HG03064 (cell line): ENCODE measurements around the gene IL13.

ENCODE experiments used
- ATAC-seq: cut with Tn5 transposase; IDR thresholded peaks from one replicate; pipeline ENCODE4 v1.9.1; 2021; ENCODE audit warnings: low read depth; ENCODE audit not compliant: unreplicated experiment

The IL13 gene

DNA sequence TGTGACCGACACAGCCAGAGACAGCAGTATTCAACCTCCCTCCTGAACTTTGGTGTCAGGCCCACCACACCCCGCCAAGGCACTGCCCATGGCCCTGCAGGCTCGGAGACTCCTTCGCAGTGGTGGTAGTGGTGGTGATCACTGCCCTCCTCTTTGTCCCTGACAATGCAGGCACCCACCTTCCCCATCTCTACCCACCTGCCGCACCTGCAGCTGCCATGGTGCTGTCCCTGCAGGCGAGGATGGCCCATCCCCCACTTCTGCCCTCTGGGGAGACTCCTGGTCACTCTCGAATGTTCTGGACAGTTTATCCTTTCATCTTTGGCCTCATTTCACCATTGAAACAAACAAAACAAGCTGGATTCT lies 11.5 kb downstream of the IL13 start:
- ATAC-seq, result no peak

GRCh38 chr5:132669966-132670882 lies 12.3 kb downstream of the IL13 start:
- ATAC-seq, result no peak

DNA sequence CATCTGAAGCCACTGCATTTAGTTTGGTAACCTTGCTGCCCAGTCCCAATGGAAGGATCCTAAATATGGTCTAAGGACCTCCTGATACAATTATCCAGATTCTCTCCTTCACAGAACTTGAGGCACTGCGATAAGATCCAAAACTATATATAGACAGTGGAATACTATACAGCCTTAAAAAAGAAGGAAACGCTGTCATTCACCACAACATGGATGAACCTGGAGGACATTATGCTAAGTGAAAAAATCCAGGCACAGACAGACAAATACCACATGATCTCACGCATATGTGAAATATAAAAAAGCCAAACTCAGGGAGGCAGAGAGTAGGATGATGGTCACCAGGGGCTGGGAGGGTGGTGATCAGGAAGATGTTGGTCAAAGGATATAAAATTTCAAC lies 13.0 kb downstream of the IL13 start:
- no peak for ATAC-seq

DNA sequence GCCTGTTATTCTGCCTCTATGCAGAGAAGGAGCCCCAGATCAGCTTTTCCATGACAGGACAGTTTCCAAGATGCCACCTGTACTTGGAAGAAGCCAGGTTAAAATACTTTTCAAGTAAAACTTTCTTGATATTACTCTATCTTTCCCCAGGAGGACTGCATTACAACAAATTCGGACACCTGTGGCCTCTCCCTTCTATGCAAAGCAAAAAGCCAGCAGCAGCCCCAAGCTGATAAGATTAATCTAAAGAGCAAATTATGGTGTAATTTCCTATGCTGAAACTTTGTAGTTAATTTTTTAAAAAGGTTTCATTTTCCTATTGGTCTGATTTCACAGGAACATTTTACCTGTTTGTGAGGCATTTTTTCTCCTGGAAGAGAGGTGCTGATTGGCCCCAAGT lies 15.5 kb downstream of the IL13 start:
- no peak for ATAC-seq

DNA sequence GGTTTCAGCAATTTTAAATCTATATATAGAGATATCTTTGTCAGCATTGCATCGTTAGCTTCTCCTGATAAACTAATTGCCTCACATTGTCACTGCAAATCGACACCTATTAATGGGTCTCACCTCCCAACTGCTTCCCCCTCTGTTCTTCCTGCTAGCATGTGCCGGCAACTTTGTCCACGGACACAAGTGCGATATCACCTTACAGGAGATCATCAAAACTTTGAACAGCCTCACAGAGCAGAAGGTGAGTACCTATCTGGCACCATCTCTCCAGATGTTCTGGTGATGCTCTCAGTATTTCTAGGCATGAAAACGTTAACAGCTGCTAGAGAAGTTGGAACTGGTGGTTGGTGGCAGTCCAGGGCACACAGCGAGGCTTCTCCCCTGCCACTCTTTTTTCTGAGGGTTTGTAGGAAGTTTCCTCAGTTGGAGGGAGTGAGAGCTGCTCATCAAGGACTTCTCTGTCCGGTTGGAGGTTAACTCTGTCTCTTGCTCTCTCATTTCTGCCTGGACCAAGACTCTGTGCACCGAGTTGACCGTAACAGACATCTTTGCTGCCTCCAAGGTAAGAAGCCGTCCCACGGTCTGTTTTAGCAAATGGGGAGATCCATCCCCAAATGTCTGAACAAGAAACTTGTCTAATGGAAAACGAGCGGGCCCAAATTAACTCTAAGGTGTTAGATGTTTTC lies 16.1 kb downstream of the IL13 start, which contains the start of gene IL4:
IL4 (plus strand) TSS at position 51 of the 692 bp plus-strand sequence; CDS start at position 113, 62 bp downstream.
- no peak for ATAC-seq

DNA sequence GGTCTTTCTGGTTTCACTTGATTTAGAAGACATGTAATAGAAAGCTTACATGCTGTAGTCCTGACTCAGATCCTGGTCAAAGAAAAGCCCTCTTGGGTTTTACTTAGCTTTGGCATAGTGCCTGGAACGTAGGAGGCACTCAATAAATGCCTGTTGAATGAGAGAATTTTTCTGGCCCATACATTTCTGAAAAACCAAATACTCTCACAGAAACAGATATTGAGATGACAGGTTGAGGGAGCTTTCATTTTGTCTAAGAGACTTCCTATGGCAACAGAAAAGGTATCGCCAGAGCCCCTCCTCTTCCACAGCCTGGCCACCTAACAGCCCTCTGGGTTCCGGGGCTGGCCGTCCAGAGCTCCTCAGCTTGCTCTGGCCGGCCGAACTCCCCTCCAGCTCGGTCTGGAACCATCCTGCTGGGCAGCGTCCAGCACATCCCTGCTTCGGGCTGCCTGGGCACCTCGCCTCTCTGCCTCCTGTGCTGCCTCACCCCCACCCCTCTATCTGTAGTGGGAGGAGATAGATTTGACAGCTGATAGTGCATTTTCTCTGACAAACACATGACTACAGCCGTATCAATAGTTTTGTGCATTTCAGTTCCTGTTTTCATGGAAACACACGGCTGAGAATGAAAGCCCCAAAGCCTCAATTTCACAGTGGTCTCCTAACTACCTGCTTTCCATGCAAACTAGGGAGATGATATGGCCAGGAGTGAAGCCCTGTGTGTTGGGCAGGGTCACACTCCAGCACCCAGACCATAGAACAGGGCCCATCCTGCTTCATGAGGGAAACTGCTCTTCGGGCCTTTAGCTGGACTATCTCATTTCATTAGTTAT lies 16.9 kb downstream of the IL13 start:
- ATAC-seq, result peak; percentile 78

DNA sequence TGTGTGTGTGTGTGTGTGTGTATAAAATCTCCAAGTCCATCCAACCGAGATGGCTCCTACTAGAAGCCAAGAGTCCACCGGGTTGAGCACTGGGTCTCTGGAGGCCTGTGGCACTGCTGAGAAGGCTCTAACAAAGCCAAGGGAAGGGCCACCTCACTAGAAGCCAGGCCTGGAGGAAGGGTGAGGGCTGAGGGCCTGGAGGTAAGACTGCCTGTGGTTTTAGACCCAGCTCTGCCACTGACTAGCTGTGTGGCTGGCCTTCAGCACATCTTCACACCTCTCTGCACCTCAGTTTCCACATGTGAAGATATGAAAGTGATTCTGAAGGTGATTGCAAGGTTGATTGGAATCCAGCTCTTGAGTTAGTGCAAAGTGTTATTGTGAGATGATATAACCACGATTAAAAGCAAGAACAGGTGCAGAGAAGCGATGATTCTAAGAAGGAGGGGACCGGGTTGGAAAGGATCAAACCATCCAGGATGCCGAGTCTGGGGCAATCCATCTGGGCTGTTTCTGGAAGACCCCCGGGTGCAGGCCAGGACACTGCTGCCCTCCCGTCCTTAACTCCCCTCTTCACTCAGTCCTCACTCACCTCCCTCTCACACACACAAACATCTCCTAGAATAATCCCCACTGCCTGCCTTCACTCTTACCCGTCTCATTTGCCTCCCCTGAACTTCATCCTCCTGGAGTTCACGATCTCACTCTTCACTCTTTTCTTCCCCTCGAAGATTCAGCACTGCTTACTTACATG lies 18.1 kb downstream of the IL13 start:
- no peak for ATAC-seq

- no peak for ATAC-seq
These were observed 19.2 kb downstream of the IL13 start for GRCh38 chr5:132677191-132677590.

DNA sequence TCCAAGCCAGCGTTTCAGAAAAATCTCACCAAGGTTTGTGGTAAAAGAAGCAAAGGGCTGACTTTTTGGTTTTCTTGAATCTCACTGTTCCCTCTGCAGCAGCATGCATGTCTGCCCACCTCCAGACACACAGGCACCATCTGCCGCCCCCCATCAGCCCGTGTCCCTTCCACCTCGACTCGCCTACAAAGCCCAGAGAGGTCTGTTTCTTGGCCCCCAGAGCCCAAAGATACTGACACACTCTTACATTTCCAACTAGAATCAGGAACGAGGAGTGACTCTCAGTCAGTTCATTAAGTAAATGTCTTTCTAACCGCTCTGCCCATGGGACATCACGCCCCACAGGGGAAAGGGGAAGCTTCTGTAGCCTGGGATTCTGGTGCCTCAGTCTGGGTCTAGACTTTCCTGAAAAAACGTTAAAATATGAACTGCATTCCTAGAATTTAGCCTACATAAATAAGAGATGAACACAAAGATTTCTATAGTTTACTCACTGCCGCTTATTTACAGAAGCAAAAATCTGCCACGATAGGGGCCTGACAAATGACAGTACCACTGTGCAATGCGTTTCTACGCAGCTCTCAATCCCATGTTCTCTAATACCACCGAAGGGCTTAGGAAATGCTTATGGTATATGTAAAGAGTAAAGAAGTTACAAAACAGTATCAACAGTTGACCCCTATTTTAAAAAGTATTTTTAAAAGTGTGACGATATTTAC lies 19.9 kb downstream of the IL13 start:
- ATAC-seq, result no peak

DNA sequence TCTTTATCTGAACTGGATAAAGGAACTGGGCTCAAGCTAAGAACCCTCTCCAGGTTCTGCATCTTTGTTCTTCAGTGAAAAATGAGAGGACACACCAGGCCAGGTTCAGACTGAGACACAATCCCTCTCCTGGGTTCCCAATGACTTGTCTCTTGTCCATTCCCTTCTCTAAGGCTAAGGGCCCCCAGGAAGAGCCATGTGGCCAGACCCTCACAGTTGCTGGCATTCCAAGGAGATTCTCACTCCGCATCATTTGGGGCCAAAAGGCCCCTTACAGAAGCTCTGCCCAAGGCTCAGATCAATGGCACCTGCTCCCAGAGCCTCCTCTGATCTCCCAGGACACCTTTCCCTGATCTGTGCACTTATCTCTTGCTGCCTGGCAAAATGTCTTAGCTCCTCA lies 20.8 kb downstream of the IL13 start:
- no peak for ATAC-seq

DNA sequence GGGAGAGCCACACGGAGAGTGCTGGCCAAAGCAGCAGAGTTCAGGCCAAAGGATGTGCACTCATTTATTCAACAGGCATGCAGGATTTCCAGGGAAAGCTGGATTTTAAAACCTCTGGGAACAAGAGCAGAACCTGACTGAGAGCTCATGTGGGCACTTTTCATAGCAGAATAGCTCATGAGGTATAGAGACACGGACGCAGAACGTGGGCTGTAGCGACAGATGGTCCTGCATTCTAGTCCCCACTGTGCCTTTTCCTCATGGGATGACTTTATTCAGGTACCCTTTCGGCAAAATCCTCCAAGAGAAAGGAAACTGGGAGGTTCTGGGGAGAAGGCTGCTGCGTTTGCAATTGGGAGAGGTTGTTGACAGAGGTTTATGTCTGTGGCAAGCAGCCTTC lies 21.2 kb downstream of the IL13 start:
- no peak for ATAC-seq

DNA sequence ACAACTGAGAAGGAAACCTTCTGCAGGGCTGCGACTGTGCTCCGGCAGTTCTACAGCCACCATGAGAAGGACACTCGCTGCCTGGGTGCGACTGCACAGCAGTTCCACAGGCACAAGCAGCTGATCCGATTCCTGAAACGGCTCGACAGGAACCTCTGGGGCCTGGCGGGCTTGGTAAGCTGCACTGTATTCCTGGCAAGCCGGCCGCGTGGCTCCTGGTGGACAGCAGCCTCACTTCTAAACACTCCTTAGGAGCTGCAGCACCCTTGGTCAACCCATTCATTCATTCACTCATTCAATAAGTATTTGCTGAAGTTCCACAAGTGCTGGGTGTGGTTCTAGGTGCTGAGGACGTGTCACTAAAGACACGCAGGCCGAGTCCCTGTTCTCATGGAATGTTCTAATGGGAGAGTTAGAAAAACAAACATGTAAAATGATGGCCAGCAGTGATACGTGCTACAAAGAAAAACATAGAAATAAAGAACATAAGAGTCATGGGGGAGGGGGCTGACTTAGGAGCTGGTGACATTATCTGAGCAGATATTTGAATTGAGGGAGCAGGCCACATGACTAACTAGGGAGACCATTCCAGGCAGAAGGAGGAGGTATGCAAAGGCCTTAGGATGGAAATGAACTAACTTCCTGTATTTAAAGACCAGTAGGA lies 21.9 kb downstream of the IL13 start:
- ATAC-seq, result no peak

- no peak for ATAC-seq
These were observed 23.0 kb downstream of the IL13 start for GRCh38 chr5:132680780-132681475.

DNA sequence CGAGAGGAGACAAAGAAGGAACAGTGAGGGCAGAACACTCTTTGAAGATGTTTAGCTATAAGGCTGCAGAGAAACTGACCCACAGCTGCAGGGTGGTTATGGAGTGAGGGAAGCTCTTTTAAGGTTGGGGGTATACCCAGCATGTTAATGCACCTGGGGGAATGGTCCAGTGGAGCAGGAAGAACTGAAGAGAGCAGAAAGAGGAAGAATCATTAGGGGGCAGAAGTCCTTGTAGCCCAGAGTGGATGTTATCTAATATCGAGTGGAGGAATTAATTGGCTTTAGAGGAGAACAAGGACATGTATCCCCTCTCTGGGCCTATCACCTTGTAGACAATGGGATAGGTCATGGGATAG lies 23.5 kb downstream of the IL13 start:
- no peak for ATAC-seq

GRCh38 chr5:132681983-132682382 lies 24.0 kb downstream of the IL13 start:
- no peak for ATAC-seq

GRCh38 chr5:132684491-132684890 lies 26.5 kb downstream of the IL13 start:
- no peak for ATAC-seq

- ATAC-seq, result no peak
These were observed 27.1 kb downstream of the IL13 start for GRCh38 chr5:132684922-132685720.

DNA sequence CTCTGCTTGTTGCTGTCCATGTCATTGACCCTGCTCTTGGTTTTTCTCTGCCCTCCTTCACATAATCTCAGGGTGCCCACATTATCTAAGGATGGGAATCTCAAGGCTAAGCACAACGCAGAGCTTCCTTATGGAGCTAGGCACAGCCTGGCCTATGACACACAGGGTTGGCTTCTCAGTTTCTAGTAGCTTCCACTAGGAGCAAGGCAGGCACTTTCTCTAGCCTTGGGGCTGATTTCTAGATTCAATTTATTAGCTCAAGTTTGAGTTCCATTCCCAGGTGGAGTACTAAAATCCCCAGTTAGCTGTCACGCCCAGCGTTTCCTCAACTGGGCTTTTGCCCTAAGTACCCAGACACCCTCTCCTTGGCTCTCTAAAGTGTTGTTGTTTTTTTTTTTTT lies 28.2 kb downstream of the IL13 start:
- no peak for ATAC-seq
